HG03139 (cell line): ENCODE data around the gene EXO1.
"Not testable (repeated sequence)": the region's sequence is repeated elsewhere in the genome, so short reads cannot be mapped to it uniquely, and the experiment has no call there.

Experiments
- ATAC-seq: cut with Tn5 transposase; IDR thresholded peaks from one replicate; pipeline ENCODE4 v1.9.1; 2021; ENCODE audit not compliant: unreplicated experiment

EXO1 gene

DNA sequence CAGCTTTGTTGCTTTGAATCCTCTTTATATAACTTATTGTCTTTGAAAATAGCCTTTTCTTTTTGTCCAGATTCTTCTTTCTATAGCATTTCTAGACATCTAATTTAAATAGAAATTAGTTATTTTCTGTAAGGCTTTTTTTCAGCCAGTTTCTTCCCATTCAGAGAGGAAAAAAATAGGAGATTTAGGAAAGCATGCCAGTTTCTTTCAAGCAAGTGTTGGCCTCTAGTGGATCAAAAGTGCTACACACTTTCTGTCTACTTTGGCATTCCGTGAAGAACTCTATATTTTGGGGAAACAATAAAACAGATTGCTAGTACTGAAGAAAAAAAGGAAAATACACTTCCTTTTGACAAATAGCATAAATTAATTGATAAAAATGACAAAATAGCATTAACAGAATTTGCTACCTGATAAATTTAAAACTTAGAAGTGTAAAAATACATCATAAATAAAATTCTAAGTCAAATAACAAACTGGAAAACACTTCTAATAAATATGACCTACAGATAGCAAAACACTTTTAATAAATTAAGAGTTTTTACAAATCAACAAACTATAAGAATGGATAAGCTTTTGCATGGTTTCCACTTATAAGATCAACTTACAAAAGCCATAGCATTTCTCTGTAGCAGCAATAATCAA lies 13.1 kb upstream of the EXO1 start:
- no peak for ATAC-seq

DNA sequence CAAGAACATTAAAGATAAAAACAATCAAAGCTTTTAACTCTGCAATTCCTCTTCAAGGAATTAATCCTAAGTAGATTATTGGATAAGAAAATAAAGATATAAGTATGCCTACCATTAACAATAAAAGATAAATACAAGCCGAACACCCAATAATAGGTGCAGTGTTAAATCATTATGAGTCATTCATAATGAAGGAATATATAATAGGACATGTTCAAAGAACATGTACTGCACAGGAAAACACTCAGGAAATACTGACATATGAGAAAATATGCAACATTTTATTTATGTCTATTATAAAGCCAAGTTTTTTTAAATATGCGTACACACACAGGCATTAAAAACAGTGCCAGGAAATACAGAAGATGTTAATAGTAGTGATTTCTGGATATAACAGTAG lies 11.1 kb upstream of the EXO1 start:
- ATAC-seq = no peak

GRCh38 chr1:241837416-241837815 lies 10.6 kb upstream of the EXO1 start:
- no peak for ATAC-seq

- ATAC-seq = no peak
Observed at GRCh38 chr1:241837901-241838300, 10.1 kb upstream of the EXO1 start.

DNA sequence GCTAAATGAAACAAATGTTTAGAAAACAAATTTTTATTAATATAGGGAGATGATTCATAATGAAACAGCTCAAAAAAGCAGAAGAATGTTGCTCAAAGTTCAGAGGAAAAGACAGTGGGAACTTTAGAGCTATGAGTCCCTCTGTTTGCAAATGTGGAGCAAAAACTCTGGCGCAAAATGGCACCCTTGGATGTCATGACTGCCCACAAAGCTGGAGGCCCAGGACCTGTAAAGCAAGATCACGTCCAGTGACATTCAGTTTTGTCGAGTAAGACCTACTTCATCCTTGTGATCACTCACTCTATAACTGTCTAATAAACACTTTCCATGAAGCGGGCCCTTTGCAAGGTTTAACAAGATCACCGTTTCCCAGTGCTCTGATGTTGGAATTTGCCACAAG lies 9.1 kb upstream of the EXO1 start:
- ATAC-seq = no peak

GRCh38 chr1:241839369-241839979 lies 8.5 kb upstream of the EXO1 start:
- no peak for ATAC-seq

DNA sequence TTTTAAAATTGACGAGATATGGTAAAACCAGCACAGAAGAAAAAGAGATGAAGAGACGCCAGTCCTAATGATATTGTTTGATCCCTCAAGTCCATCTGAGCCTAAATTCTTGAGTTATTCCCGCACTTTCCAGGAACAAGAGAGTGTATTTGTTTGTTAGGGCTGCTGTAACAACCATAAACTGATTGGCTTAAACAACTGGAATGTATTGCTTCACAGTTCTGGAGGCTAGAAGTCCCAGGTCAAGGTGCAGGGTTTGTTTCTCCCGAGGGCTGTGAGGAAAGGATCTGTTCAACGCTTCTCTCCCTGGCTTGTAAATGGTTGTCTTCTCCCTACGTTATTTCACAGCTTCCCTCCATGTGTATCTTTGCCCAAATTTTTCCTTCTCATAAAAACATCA lies 7.8 kb upstream of the EXO1 start:
- ATAC-seq = no peak

GRCh38 chr1:241841691-241842090 lies 6.3 kb upstream of the EXO1 start:
- no peak for ATAC-seq

DNA sequence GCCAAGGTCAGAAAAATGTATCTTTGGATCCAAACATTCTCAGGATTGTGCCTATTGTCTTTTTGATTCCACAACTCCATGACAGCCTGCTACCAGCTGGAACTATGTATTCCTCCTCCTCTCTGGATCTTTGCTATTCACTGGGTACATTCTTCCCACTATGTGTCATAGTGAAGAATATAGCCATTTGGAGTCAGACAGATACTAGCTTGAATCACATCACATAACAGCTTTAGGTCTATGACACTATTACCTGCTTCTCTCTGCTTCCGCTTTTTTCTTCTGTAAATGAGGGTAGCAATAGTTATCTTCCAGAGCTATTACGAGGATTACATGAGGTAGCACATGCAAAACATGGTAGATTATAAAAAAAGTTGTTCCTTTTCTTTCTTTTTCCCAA lies 5.4 kb upstream of the EXO1 start:
- ATAC-seq = no peak

- ATAC-seq = no peak
Observed at GRCh38 chr1:241844593-241844992, 3.4 kb upstream of the EXO1 start.

DNA sequence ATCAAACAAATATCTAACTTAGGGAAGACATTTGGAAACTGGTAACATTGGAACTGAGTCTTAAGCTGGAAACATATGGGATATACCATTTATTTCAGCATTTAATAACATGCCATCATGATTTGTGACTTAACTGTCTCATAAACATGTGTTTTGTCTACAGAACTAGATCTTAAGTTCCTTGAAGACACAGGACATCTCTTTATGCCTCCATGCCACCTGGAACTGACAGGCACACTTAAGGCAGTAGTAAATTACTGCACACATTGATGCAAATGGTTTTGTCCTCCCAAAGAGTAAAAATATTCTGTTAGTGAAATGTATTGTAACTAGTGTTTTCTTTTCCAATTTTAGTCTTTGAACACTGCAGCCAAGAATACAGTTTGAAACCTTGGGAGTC lies 1.6 kb upstream of the EXO1 start:
- no peak for ATAC-seq

DNA sequence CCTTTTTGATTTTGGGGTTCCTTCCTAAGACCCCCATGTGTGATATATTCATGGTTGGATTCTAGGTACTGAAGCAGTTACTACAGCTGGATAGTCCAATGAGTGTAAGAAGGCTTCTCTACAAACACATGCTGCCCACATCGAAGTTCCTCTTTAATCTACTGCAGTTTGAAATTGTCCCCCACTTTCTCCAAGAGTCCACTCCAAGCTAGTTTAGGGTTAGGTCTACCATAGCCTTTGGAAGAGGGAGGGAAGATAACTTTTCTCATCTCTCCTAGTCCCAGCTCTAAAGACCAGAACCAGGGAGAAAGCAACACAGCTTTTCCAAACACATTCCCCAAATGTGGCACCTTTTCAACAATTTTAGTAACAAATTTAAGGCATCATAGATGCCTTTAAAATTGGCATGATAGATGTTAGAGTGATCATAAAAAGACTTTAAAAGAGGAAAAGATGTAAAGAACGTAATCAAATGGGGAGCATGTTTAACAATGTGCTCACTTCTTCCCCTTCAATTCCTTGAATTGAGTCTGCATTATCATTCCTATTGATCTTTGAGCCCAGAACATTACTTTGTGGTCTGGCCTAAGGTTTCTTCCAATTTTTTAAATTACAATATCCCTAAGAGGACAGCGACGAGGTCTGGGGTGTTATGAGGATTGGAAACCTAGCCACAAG lies 1.0 kb upstream of the EXO1 start:
- ATAC-seq = no peak

DNA sequence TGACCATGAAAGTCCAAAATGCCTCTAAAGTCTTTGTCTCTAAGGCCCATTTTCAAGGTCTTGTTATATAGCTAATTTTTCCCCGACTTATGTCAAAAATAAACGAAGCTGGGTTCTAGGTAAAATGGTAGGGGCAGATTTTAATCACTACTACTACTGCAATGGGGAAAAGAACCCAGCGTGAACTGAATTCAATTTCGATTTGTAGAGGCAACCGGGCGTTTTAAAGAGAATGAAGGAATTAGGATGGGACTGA lies 536 bp upstream of the EXO1 start:
- no peak for ATAC-seq

- no peak for ATAC-seq
Observed at GRCh38 chr1:241848686-241849344, 811 bp downstream of the EXO1 start.

- ATAC-seq = no peak
Observed at GRCh38 chr1:241849345-241849695, 1.3 kb downstream of the EXO1 start.

DNA sequence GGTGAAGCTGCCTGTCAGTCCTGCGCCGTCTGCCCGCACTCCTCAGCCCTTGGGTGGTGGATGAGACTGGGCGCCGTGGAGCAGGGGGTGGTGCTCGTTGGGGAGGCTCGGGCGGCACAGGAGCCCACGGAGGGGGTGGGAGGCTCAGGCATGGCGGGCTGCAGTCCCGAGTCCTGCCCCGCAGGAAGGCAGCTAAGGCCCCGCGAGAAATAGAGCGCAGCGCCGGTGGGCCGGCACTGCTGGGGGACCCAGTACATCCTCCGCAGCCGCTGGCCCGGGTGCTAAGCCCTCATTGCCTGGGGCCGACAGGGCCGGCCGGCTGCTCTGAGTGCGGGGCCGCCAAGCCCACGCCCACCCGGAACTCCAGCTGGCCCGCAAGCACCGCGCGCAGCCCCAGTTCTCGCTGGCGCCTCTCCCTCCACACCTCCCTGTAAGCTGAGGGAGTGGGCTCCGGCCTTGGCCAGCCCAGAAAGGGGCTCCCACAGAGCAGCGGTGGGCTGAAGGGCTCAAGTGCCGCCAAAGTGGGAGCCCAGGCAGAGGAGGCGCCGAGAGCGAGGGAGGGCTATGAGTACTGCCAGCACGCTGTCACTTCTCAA lies 7.6 kb downstream of the EXO1 start:
- not testable (repeated sequence) for ATAC-seq

DNA sequence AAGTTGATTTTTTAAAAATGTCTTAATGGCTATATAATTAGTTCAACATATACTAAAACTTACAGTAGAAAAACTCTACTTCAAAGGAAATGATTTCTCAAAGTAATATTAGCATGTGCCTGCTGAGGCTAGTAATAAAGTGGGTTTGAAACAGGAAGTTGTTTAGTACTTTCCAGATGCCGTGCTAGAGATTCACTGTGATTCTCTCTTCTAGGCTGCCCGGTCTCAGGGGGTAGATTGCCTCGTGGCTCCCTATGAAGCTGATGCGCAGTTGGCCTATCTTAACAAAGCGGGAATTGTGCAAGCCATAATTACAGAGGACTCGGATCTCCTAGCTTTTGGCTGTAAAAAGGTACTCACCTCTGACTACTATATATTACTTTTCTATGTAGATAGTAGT lies 9.1 kb downstream of the EXO1 start:
- no peak for ATAC-seq

GRCh38 chr1:241860922-241861321 lies 12.9 kb downstream of the EXO1 start:
- no peak for ATAC-seq

- ATAC-seq = no peak
Observed at GRCh38 chr1:241869022-241869421, 21.0 kb downstream of the EXO1 start.

GRCh38 chr1:241870336-241870735 lies 22.3 kb downstream of the EXO1 start:
- ATAC-seq = no peak

GRCh38 chr1:241870746-241871430 lies 22.9 kb downstream of the EXO1 start:
- ATAC-seq = no peak
